HL-60 (cell line): Measurements from ENCODE around the gene MYEOV.

Experiments
- DNase-seq, 2 experiments: peaks; one replicate each; pipeline ENCODE4 v3.0.0-alpha.2; 2010 to 2020; ENCODE audit warnings: low read depth in 1 of 2, low spot score in 1 of 2
- H3K27ac ChIP-seq: fragments of 250-450 bp; sonication (Bioruptor Pico); replicated peaks from 2 replicates; pipeline ENCODE4 v1.5.1; 2020; ENCODE audit warnings: mild to moderate bottlenecking, moderate library complexity
- H3K27me3 ChIP-seq: fragments of 250-450 bp; sonication (Bioruptor Pico); 2 replicates; pipeline ENCODE4 v1.5.1; 2021; ENCODE audit warnings: mild to moderate bottlenecking, moderate library complexity; ENCODE audit not compliant: insufficient read depth, poor library complexity, severe bottlenecking
- H3K4me3 ChIP-seq: replicated peaks from 2 replicates; pipeline ENCODE4 v1.5.1; 2011; ENCODE audit warnings: mild to moderate bottlenecking, control low read depth, low read length; ENCODE audit not compliant: insufficient read depth
- GABPA ChIP-seq: IDR thresholded peaks from 2 replicates; pipeline ENCODE4 v1.6.1; 2012; ENCODE audit warnings: low read depth
- POLR2AphosphoS5 ChIP-seq: IDR thresholded peaks from 2 replicates; pipeline ENCODE4 v1.6.1; 2012; ENCODE audit warnings: low read depth
- REST ChIP-seq: IDR thresholded peaks from 2 replicates; pipeline ENCODE4 v1.6.1; 2012; ENCODE audit warnings: low read depth; ENCODE audit not compliant: insufficient replicate concordance
- SPI1 ChIP-seq: IDR thresholded peaks from 2 replicates; pipeline ENCODE4 v1.6.1; 2012; ENCODE audit warnings: low read depth, mild to moderate bottlenecking, borderline replicate concordance
- TF ChIP-seq, protein P1 (sequence below): IDR thresholded peaks from one replicate; pipeline ENCODE4 v1.5.1; 2011; ENCODE audit warnings: low read length, control low read depth, inconsistent platforms; ENCODE audit not compliant: insufficient read depth

Gene MYEOV

DNA sequence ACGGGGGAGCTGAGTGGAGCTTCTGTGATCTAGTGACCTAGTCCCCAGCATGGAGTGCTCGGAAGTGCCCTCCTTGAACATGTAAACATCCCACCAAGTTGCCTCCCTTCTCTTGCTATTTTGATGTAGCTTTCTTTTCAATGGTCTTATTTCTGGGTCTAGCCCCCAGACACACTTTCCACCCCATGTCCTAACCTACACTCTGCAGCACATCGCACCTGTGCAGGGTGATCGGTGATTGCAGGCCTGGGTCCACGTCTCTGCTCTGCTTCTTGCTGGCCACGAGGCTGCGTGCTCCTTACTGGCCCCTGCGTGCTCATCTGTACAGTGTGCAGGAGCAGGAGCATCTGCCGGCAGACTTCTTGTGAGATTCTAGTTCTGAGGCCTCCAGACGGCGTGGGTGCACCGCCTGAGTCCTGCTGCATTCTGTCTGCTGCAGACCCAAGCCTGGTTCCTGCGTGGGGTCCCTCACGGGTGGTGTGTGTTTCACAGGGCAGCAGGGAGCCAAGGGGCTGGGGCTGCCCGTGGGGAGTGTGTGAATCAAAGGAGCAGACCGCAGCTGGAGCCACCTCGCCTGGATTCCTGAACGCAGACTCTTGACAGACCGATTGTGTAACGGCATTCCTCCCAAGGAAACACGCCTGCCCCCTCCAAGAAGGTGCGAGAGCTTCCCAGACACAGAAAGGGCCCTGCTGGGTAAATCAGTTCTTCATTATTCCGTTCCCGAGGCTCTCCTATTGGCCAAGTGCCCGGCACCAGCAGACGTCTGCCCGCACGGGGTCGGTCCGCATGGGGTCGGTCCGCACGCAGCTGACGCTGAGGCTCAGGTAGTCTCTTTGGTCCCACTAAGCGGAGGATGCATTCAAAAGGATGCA, 44.4 kb upstream of the MYEOV start:
- no peak overlapping the region for H3K27ac ChIP-seq
- DNase-seq: no peak
- no peak for TF ChIP-seq REST
- no peak for TF ChIP-seq POLR2AphosphoS5
- TF ChIP-seq GABPA: no peak
- TF ChIP-seq, protein P1, sequence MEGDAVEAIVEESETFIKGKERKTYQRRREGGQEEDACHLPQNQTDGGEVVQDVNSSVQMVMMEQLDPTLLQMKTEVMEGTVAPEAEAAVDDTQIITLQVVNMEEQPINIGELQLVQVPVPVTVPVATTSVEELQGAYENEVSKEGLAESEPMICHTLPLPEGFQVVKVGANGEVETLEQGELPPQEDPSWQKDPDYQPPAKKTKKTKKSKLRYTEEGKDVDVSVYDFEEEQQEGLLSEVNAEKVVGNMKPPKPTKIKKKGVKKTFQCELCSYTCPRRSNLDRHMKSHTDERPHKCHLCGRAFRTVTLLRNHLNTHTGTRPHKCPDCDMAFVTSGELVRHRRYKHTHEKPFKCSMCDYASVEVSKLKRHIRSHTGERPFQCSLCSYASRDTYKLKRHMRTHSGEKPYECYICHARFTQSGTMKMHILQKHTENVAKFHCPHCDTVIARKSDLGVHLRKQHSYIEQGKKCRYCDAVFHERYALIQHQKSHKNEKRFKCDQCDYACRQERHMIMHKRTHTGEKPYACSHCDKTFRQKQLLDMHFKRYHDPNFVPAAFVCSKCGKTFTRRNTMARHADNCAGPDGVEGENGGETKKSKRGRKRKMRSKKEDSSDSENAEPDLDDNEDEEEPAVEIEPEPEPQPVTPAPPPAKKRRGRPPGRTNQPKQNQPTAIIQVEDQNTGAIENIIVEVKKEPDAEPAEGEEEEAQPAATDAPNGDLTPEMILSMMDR: no peak
- TF ChIP-seq SPI1: no peak

DNA sequence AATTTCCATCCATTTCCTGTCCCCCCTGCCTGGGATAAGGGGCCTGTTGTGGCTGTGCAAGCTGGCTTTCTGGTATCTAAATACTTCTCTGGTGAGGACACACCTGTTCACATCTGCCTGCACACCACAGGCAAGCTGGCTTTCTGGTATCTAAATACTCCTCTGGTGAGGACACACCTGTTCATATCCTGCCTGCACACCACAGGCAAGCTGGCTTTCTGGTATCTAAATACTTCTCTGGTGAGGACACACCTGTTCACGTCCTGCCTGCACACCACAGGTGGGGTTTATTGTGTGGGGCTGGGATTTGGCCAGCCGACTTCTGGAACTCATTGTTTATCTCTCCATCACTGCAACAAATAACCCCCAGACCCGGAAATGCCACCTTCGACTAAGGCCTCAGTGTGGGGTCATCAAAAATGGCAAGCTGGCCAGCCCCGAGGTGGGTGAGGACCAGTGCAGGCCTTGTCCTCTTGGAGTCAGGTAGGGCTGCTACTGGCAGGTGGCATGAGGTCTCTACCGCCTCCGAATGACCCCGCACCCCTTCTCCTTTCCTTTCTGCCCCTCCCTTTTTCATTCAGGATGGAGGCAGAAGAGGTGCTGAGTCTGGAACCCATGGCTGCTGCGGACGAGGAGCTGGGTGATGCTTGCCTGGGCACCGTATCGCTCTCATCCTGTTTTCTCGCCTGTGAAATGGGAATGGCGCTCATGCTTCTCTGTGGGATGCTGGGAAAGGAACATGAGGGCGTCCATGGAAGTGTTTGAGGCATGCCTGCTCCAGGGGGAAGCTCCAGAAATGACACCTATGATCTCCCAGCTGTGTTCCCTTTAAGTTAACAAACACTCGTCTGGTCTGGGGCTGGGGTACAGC, 43.5 kb upstream of the MYEOV start:
- TF ChIP-seq POLR2AphosphoS5: no peak
- TF ChIP-seq SPI1: no peak
- TF ChIP-seq, protein P1: no peak
- TF ChIP-seq REST: no peak
- TF ChIP-seq GABPA: no peak
- no peaks in the 10 kb centered on the region for H3K27me3 ChIP-seq
- no peak overlapping the region for H3K27ac ChIP-seq
- no peak overlapping the region for H3K4me3 ChIP-seq
- DNase-seq: no peak

More for the DNA sequence above, 44.4 kb upstream of the MYEOV start:
- Histone ChIP-seq H3K27me3 (no peaks in the 10 kb centered on the region), H3K4me3 (no peak overlapping the region)

DNA sequence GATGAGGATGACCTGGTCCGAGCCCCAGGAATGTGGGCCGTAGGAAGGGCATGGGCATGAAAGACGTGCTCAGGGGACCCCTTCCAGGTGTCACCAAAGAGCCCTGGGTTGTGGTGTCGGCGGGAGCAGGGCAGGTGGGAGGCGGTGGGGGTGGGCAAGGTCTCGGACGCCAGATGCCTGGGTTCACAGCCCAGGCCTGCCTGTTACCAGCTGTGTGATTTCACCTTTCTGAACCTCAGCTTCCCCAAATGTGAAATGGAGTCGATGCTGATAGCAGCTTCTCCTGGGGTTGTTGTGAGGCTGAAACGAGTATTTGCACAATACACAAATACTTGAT, 42.9 kb upstream of the MYEOV start:
- no peak for DNase-seq
- Histone ChIP-seq H3K27ac (no peak overlapping the region), H3K4me3 (no peak overlapping the region), H3K27me3 (no peaks in the 10 kb centered on the region)
- TF ChIP-seq, protein P1: no peak
- no peak for TF ChIP-seq GABPA
- no peak for TF ChIP-seq POLR2AphosphoS5
- TF ChIP-seq SPI1: no peak
- no peak for TF ChIP-seq REST
